NCI-H146 treated with DMSO at 0.1 percent for 48 hours (cell line): ENCODE results near the gene POLR3GL.
"Not testable (repeated sequence)": the region's sequence is repeated elsewhere in the genome, so short reads cannot be mapped to it uniquely, and the experiment has no call there.

Experiments
- DNase-seq: peaks from one replicate; lab custom pipeline; 2025; ENCODE audit not compliant: unreplicated experiment; lab: John Stamatoyannopoulos, UW

Gene POLR3GL

GRCh38 chr1:146019231-146020057 is 55.0 kb downstream of the POLR3GL start:
- DNase-seq: no peak

- no peak for DNase-seq
These were observed 55.9 kb downstream of the POLR3GL start for GRCh38 chr1:146020058-146021049.

GRCh38 chr1:146021050-146021445 is 56.6 kb downstream of the POLR3GL start:
- no peak for DNase-seq

GRCh38 chr1:146021622-146022402 is 57.3 kb downstream of the POLR3GL start, which contains the start of gene HJV:
Gene HJV, minus strand, starts transcription at chr1:146021735. Its CDS starts 1,504 bp downstream, at chr1:146020231.
- no peak for DNase-seq

GRCh38 chr1:146022403-146023127 is 58.1 kb downstream of the POLR3GL start:
- no peak for DNase-seq

- not testable (repeated sequence) for DNase-seq
These were observed 61.5 kb downstream of the POLR3GL start for GRCh38 chr1:146025787-146026495.

GRCh38 chr1:146026650-146027049 is 62.2 kb downstream of the POLR3GL start:
- DNase-seq: not testable (repeated sequence)
